GM12878 (cell line): ENCODE results near the gene TULP4. TPM values are rescaled to one million over a fixed set of nuclear protein-coding genes. Genes with fewer than 3 reads are reported as not detected.

Experiments
- ATF3 ChIP-seq: IDR thresholded peaks from 2 replicates; pipeline ENCODE4 v1.6.1; 2011; ENCODE audit warnings: low read depth, mild to moderate bottlenecking, low read length, moderate library complexity, borderline replicate concordance; ENCODE audit errors: extremely low read depth
- CHD2 ChIP-seq: IDR thresholded peaks from 2 replicates; pipeline ENCODE4 v1.6.1; 2011; ENCODE audit warnings: low read depth, low read length, improper control_type of control experiment, borderline replicate concordance
- GATAD2B ChIP-seq: fragments of 450-650 bp; conservative IDR thresholded peaks from 2 replicates; pipeline ENCODE4 v1.6.1; 2017; ENCODE audit warnings: low read depth, mild to moderate bottlenecking, moderate library complexity
- HCFC1 ChIP-seq: fragments of 150-350 bp; IDR thresholded peaks from 2 replicates; pipeline ENCODE4 v1.6.1; 2014; ENCODE audit warnings: low read length
- KAT2A ChIP-seq: conservative IDR thresholded peaks from 2 replicates; pipeline ENCODE4 v1.6.1; 2011; ENCODE audit warnings: low read depth, low read length; ENCODE audit not compliant: control insufficient read depth
- MTA3 ChIP-seq: IDR thresholded peaks from 2 replicates; pipeline ENCODE4 v1.6.1; 2012; ENCODE audit warnings: low read length, inconsistent platforms, borderline replicate concordance
- NR2F1 ChIP-seq: fragments of 450-650 bp; conservative IDR thresholded peaks from 2 replicates; pipeline ENCODE4 v1.6.1; 2017; ENCODE audit warnings: mild to moderate bottlenecking
- PAX5 ChIP-seq: IDR thresholded peaks from 2 replicates; pipeline ENCODE4 v1.6.1; 2011; ENCODE audit warnings: low read depth, low read length, borderline replicate concordance
- POLR2A ChIP-seq: IDR thresholded peaks from 2 replicates; pipeline ENCODE4 v1.6.1; 2011; ENCODE audit warnings: low read depth, mild to moderate bottlenecking, low read length
- POLR2AphosphoS5 ChIP-seq: IDR thresholded peaks from 2 replicates; pipeline ENCODE4 v1.6.1; 2011; ENCODE audit warnings: mild to moderate bottlenecking, low read length, inconsistent platforms
- SMC3 ChIP-seq: IDR thresholded peaks from 2 replicates; pipeline ENCODE4 v1.6.1; 2011; ENCODE audit warnings: low read length, improper control_type of control experiment, borderline replicate concordance
- STAT1 ChIP-seq: fragments of 450-650 bp; conservative IDR thresholded peaks from 2 replicates; pipeline ENCODE4 v1.6.1; 2014; ENCODE audit warnings: antibody characterized with exemption, mild to moderate bottlenecking
- TAF1 ChIP-seq: IDR thresholded peaks from 2 replicates; pipeline ENCODE4 v1.6.1; 2011; ENCODE audit warnings: mild to moderate bottlenecking, low read depth, low read length, borderline replicate concordance
- ZNF207 ChIP-seq: fragments of 450-650 bp; IDR thresholded peaks from 2 replicates; pipeline ENCODE4 v1.6.1; 2014; ENCODE audit warnings: antibody characterized with exemption, mild to moderate bottlenecking, borderline replicate concordance
- ZNF217 ChIP-seq: fragments of 450-650 bp; IDR thresholded peaks from 2 replicates; pipeline ENCODE4 v1.6.1; 2017; ENCODE audit warnings: antibody characterized with exemption, mild to moderate bottlenecking
- ZSCAN29 ChIP-seq: fragments of 450-650 bp; IDR thresholded peaks from 2 replicates; pipeline ENCODE4 v1.6.1; 2017; ENCODE audit warnings: mild to moderate bottlenecking, moderate library complexity
- polyA plus RNA-seq, 11 experiments: library from polyadenylated mRNA; depleted of rRNA in 4 of 11; unstranded in 6 of 11; stranded (reverse) in 5 of 11; fragments of >200 nt; fragmentation: Nextera tagmentation in 4 of 11; fragmentation: Illumina TruSeq in 1 of 11; extraction: Ambion mirVana in 4 of 11; extraction: Trizol in 1 of 11; gene quantifications; 1 replicate in 1 of 11; 2 replicates in 10 of 11; pipeline versions ENCODE4 v1.2.1 to v1.2.3, GENCODE V29; 2011 to 2016; ENCODE audit warnings: inconsistent platforms in 2 of 11, missing spikeins in 2 of 11, low read depth in 1 of 11
- total RNA-seq, 4 experiments: library from RNA; depleted of rRNA in 3 of 4; stranded (reverse); fragments of >200 nt in 3 of 4; fragmentation: Illumina TruSeq in 1 of 4; extraction: Trizol in 1 of 4; gene quantifications; 2 replicates each; pipeline versions ENCODE4 v1.2.1 to v1.2.3, GENCODE V29; 2013 to 2021
- TF ChIP-seq, protein P1 (sequence below): fragments of 450-650 bp; IDR thresholded peaks from 2 replicates; pipeline ENCODE4 v1.6.1; 2016; ENCODE audit warnings: mild to moderate bottlenecking
- TF ChIP-seq, protein P2 (sequence below): fragments of 450-650 bp; formaldehyde crosslinking; IDR thresholded peaks from 2 replicates; pipeline ENCODE4 v1.5.0; 2022; ENCODE audit warnings: mild to moderate bottlenecking, missing genetic modification characterization
- TF ChIP-seq, protein P3 (sequence below): IDR thresholded peaks from 2 replicates; pipeline ENCODE4 v1.6.1; 2012; ENCODE audit warnings: low read depth, low read length, improper control_type of control experiment
- TF ChIP-seq, protein P4 (sequence below): fragments of 450-650 bp; IDR thresholded peaks from 2 replicates; pipeline ENCODE4 v1.6.1; 2017; ENCODE audit warnings: antibody characterized with exemption, mild to moderate bottlenecking, moderate library complexity

The TULP4 gene
- total and polyA plus RNA-seq, 10 of the 15 experiments (the other 5 are each of a cell fraction or from before 2014, with no cell fraction given), result 0.73 to 31.8 (median 14.0) TPM

DNA sequence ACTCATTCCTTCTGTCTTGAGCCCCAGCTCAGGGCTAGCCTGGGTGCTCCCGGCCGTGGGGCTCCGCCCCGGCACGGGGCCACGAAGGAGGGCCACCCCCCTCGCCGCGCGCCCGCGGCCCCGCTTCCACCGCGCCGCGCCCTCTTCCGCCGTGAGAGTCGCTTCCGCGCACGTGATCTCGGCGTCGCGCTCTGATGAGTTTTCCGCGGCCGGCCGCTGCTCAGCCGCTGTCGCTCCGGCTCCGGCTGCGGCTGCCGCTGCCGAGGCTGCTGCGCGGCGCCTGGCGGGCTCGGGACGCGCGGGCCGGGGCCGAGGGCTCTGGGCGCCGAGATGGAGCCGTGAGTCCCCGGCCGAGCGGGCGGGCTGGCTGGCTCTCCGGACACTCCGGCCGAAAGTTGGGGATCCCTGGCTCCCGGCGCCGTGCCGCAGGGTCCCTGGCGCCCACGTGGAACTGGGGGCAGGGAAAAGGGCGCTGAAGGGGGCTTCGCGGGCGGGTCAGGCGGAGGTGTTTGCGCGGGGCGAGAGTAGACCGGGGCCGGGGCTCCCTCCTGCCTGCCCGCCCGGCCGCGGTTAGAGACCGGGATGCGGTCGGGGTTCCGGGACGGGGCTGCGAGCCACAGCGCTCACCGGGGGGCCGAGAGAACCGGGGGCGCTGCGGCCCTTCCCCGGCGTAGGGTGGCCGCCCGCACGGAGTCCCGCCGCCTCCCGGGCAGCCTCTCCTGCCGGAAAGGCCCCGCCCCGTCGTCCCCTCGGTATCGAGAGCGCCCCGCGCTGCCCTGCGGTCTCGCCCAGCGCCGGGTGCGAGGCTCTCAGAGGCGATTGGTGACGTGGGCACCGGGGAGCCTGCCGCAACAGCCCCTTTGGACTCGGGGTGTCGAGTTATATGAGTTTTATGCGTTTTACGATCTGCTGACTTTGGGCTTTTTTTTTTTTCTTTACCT is 247.9 kb downstream of the TULP4 start, which contains the start of gene TMEM181 (continued):
- TF ChIP-seq ZNF207 (peak; percentile 81; the same call in 1 of the 2 replicates), STAT1 (0 out of 2 replicates have a peak, but pooled peaks have one; percentile 50), GATAD2B (peak; percentile 91; the same call in 1 of the 2 replicates), NR2F1 (peak; percentile 66), MTA3 (no peak), PAX5 (peak; percentile 99), TAF1 (peak; percentile 76; the same call in 1 of the 2 replicates), KAT2A (no peak), POLR2AphosphoS5 (peak; percentile 66; the same call in 1 of the 2 replicates), CHD2 (no peak), ZSCAN29 (peak; percentile 60; the same call in 1 of the 2 replicates), ATF3 (peak; percentile 96), POLR2A (peak; percentile 88), ZNF217 (peak; percentile 64; the same call in 1 of the 2 replicates), SMC3 (no peak), HCFC1 (peak; percentile 52)
- TF ChIP-seq, protein P1, sequence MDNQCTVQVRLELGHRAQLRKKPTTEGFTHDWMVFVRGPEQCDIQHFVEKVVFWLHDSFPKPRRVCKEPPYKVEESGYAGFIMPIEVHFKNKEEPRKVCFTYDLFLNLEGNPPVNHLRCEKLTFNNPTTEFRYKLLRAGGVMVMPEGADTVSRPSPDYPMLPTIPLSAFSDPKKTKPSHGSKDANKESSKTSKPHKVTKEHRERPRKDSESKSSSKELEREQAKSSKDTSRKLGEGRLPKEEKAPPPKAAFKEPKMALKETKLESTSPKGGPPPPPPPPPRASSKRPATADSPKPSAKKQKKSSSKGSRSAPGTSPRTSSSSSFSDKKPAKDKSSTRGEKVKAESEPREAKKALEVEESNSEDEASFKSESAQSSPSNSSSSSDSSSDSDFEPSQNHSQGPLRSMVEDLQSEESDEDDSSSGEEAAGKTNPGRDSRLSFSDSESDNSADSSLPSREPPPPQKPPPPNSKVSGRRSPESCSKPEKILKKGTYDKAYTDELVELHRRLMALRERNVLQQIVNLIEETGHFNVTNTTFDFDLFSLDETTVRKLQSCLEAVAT, result 0 out of 2 replicates have a peak, but pooled peaks have one; percentile 8
- TF ChIP-seq, protein P2, sequence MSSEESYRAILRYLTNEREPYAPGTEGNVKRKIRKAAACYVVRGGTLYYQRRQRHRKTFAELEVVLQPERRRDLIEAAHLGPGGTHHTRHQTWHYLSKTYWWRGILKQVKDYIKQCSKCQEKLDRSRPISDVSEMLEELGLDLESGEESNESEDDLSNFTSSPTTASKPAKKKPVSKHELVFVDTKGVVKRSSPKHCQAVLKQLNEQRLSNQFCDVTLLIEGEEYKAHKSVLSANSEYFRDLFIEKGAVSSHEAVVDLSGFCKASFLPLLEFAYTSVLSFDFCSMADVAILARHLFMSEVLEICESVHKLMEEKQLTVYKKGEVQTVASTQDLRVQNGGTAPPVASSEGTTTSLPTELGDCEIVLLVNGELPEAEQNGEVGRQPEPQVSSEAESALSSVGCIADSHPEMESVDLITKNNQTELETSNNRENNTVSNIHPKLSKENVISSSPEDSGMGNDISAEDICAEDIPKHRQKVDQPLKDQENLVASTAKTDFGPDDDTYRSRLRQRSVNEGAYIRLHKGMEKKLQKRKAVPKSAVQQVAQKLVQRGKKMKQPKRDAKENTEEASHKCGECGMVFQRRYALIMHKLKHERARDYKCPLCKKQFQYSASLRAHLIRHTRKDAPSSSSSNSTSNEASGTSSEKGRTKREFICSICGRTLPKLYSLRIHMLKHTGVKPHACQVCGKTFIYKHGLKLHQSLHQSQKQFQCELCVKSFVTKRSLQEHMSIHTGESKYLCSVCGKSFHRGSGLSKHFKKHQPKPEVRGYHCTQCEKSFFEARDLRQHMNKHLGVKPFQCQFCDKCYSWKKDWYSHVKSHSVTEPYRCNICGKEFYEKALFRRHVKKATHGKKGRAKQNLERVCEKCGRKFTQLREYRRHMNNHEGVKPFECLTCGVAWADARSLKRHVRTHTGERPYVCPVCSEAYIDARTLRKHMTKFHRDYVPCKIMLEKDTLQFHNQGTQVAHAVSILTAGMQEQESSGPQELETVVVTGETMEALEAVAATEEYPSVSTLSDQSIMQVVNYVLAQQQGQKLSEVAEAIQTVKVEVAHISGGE (CRISPR knock-in tag), result no peak
- TF ChIP-seq, protein P3, sequence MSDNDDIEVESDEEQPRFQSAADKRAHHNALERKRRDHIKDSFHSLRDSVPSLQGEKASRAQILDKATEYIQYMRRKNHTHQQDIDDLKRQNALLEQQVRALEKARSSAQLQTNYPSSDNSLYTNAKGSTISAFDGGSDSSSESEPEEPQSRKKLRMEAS, result peak; percentile 79
- TF ChIP-seq, protein P4, sequence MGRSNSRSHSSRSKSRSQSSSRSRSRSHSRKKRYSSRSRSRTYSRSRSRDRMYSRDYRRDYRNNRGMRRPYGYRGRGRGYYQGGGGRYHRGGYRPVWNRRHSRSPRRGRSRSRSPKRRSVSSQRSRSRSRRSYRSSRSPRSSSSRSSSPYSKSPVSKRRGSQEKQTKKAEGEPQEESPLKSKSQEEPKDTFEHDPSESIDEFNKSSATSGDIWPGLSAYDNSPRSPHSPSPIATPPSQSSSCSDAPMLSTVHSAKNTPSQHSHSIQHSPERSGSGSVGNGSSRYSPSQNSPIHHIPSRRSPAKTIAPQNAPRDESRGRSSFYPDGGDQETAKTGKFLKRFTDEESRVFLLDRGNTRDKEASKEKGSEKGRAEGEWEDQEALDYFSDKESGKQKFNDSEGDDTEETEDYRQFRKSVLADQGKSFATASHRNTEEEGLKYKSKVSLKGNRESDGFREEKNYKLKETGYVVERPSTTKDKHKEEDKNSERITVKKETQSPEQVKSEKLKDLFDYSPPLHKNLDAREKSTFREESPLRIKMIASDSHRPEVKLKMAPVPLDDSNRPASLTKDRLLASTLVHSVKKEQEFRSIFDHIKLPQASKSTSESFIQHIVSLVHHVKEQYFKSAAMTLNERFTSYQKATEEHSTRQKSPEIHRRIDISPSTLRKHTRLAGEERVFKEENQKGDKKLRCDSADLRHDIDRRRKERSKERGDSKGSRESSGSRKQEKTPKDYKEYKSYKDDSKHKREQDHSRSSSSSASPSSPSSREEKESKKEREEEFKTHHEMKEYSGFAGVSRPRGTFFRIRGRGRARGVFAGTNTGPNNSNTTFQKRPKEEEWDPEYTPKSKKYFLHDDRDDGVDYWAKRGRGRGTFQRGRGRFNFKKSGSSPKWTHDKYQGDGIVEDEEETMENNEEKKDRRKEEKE, result peak; percentile 50
